GM19238 (cell line): ENCODE measurements around the gene ZNF507.
"Not testable (repeated sequence)": the region's sequence is repeated elsewhere in the genome, so short reads cannot be mapped to it uniquely, and the experiment has no call there.

ENCODE experiments used
- DNase-seq: peaks from one replicate; pipeline ENCODE4 v3.0.0; 2011; ENCODE audit warnings: low spot score; ENCODE audit not compliant: insufficient read length

Gene ZNF507

GRCh38 chr19:32407004-32407992 lies 61.9 kb downstream of the ZNF507 start:
- DNase-seq: no peak

- DNase-seq: no peak
These were observed 69.8 kb downstream of the ZNF507 start for GRCh38 chr19:32415246-32415645.

GRCh38 chr19:32415669-32416068 lies 70.3 kb downstream of the ZNF507 start:
- no peak for DNase-seq

GRCh38 chr19:32416749-32417456 lies 71.5 kb downstream of the ZNF507 start:
- DNase-seq: no peak

- DNase-seq: no peak
These were observed 72.7 kb downstream of the ZNF507 start for GRCh38 chr19:32418155-32418554.

- DNase-seq: no peak
These were observed 76.4 kb downstream of the ZNF507 start for GRCh38 chr19:32421589-32422361.

GRCh38 chr19:32422435-32422834 lies 77.0 kb downstream of the ZNF507 start:
- no peak for DNase-seq

- not testable (repeated sequence) for DNase-seq
These were observed 78.5 kb downstream of the ZNF507 start for GRCh38 chr19:32423944-32424343.

- no peak for DNase-seq
These were observed 82.1 kb downstream of the ZNF507 start for GRCh38 chr19:32427536-32427935.

- DNase-seq: no peak
These were observed 91.3 kb downstream of the ZNF507 start for GRCh38 chr19:32436692-32437091.

- DNase-seq: no peak
These were observed 91.7 kb downstream of the ZNF507 start for GRCh38 chr19:32437096-32437495.
